ENCODE data around the gene SLC5A6. TPM values are rescaled to one million over a fixed set of nuclear protein-coding genes. Genes with fewer than 3 reads are reported as not detected.

Gene SLC5A6
- total RNA-seq, 4 donors from 2014 or later: 30.4 to 33.4 (median 33.1) TPM

GRCh38 chr2:27217173-27218121, 5.4 kb upstream of the SLC5A6 start, which contains the start of gene CAD:
Gene CAD, plus strand, starts transcription at chr2:27217369. Its CDS starts 183 bp downstream, at chr2:27217552.
- Histone ChIP-seq H3K4me1 (peaks cover 34% of the 10 kb centered on the region), H3K27me3 (no peaks in the 10 kb centered on the region), H3K27ac (peak within 1 kb of the TSS; percentile 74), H3K36me3 (peaks cover 25% of the 10 kb centered on the region), H3K9me3 (no peaks in the 10 kb centered on the region), H3K4me3 (peak within 1 kb of the TSS; percentile 76)
- TF ChIP-seq EP300 (IDR thresholded peaks at IDR 0.05) (no peak), POLR2AphosphoS5 (IDR thresholded peaks at IDR 0.05) (peak in 1 of 3 donors; percentile 7)
- DNase-seq (ENCODE audit: low spot score in 2 of 2): peak; percentile 88
- WGBS: 1% methylated on average over 29 of the region's 72 CpGs

- WGBS: 83% methylated on average over 13 of the region's 13 CpGs
Measured at GRCh38 chr2:27216416-27217137, 4.5 kb upstream of the SLC5A6 start.

GRCh38 chr2:27214941-27215340, 2.9 kb upstream of the SLC5A6 start:
- no peak overlapping the region for H3K4me3 ChIP-seq
- DNase-seq (ENCODE audit: low spot score in 2 of 2): peak in 1 of 2 donors; percentile 20
- no peaks in the 10 kb centered on the region for H3K9me3 ChIP-seq
- WGBS: 86% methylated on average over 3 of the region's 3 CpGs
- H3K27me3 ChIP-seq: no peaks in the 10 kb centered on the region
- peaks cover 19% of the 10 kb centered on the region for H3K36me3 ChIP-seq
- H3K27ac ChIP-seq: no peak overlapping the region
- peaks cover 47% of the 10 kb centered on the region for H3K4me1 ChIP-seq
- TF ChIP-seq CTCF (IDR thresholded peaks at IDR 0.05) (no peak), EP300 (IDR thresholded peaks at IDR 0.05) (no peak), POLR2A (IDR thresholded peaks at IDR 0.05) (no peak), POLR2AphosphoS5 (IDR thresholded peaks at IDR 0.05) (no peak)

More at GRCh38 chr2:27216416-27217137, 4.5 kb upstream of the SLC5A6 start:
- H3K9me3 ChIP-seq: no peaks in the 10 kb centered on the region
- H3K4me3 ChIP-seq: peak overlapping the region; percentile 76
- H3K36me3 ChIP-seq: peaks cover 17% of the 10 kb centered on the region
- no peaks in the 10 kb centered on the region for H3K27me3 ChIP-seq
- peaks cover 34% of the 10 kb centered on the region for H3K4me1 ChIP-seq
- no peak for DNase-seq (ENCODE audit: low spot score in 2 of 2)
- H3K27ac ChIP-seq: peak overlapping the region; percentile 74
- TF ChIP-seq CTCF (IDR thresholded peaks at IDR 0.05): no peak
- no peak for TF ChIP-seq POLR2AphosphoS5 (IDR thresholded peaks at IDR 0.05)
- no peak for TF ChIP-seq POLR2A (IDR thresholded peaks at IDR 0.05)
- TF ChIP-seq EP300 (IDR thresholded peaks at IDR 0.05): no peak

- peak overlapping the region; percentile 92 for H3K27ac ChIP-seq
- DNase-seq (ENCODE audit: low spot score in 2 of 2): peak in 1 of 2 donors; percentile 67
- no peak for TF ChIP-seq POLR2AphosphoS5 (IDR thresholded peaks at IDR 0.05)
- no peak for TF ChIP-seq POLR2A (IDR thresholded peaks at IDR 0.05)
- no peak for TF ChIP-seq EP300 (IDR thresholded peaks at IDR 0.05)
- no peak for TF ChIP-seq CTCF (IDR thresholded peaks at IDR 0.05)
- H3K4me3 ChIP-seq: peak overlapping the region; percentile 67
- peaks cover 26% of the 10 kb centered on the region for H3K36me3 ChIP-seq
- 8% methylated on average over 34 of the region's 34 CpGs for WGBS
- H3K9me3 ChIP-seq: no peaks in the 10 kb centered on the region
- H3K4me1 ChIP-seq: peaks cover 42% of the 10 kb centered on the region
- H3K27me3 ChIP-seq: no peaks in the 10 kb centered on the region
Measured at GRCh38 chr2:27212626-27213471, 781 bp upstream of the SLC5A6 start.
